Transverse colon (tissue), 3 donors: Measurements from ENCODE around the gene ARHGAP31.

Experiments
- POLR2A ChIP-seq: fragments of 450-650 bp; IDR thresholded peaks from one replicate; pipeline ENCODE4 v1.6.1; 2016; ENCODE audit warnings: antibody characterized with exemption, mild to moderate bottlenecking, moderate library complexity
- POLR2AphosphoS5 ChIP-seq, 3 donors: sonication (generic); formaldehyde crosslinking; IDR thresholded peaks; one replicate each; pipeline ENCODE4 v1.6.1; 2016; ENCODE audit warnings: antibody characterized with exemption in 3 of 3

DNA sequence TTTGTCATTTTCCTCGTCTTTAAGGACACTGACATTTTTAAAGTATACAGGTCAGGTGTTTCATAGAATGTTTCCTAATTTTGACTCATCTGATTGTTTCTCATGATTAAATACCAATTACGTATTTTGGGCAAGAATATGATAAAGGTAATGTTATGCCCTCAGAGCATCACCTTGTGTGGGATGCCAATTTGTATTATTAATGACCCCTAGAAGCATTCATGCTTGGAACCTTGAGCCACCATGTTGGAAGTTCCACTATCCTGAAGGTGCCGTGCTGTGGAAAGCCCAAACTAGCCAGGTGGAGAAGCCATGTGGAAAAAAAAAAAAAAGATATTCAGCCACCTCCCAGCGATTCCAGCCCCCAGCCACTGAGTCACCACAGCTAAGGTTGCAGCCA, 34.4 kb upstream of the ARHGAP31 start:
- no peak for TF ChIP-seq POLR2A
- no peak for TF ChIP-seq POLR2AphosphoS5 (IDR thresholded peaks at IDR 0.05)
